Activated T-helper 1 cell treated with Interleukin-2 at 50 U/mL for 16 hours (primary cell): ENCODE measurements around the gene MRPS23.

Source experiments
- DNase-seq: peaks from one replicate; pipeline ENCODE4 v3.0.0-alpha.2; 2020; ENCODE audit warnings: low read depth

The MRPS23 gene

GRCh38 chr17:57794841-57795240 lies 55.0 kb downstream of the MRPS23 start:
- DNase-seq, result no peak

GRCh38 chr17:57788725-57789124 lies 61.1 kb downstream of the MRPS23 start:
- DNase-seq, result no peak

- no peak for DNase-seq
Measured at GRCh38 chr17:57785022-57785421, 64.8 kb downstream of the MRPS23 start.
